ENCODE results near the gene MEN1.

MEN1 gene

GRCh38 chr11:64765851-64766665 lies 44.3 kb downstream of the MEN1 start:
- DNase-seq (ENCODE audit: extremely low read depth in 1 of 2, low read depth in 1 of 2): no peak

GRCh38 chr11:64765291-64765850 lies 45.0 kb downstream of the MEN1 start:
- no peak for DNase-seq (ENCODE audit: extremely low read depth in 1 of 2, low read depth in 1 of 2)

DNA sequence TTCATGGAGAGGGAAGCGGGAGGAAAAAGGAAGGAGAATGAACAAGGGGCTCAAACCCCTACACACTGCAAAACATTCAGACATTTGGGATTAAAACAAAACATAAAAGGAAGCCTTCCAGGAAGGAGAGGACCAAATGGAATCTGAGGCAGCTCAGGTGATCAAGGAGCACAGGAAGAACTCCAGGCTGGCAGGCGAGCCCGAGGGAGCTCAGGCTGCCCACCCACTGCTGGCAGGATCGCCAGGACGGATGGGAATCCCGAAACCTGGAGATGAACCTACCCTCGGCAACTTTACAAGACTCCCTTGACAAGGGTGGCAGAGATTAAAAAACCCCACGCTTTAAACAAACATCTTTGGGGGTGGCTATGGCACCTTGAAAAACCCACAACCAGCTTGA lies 45.6 kb downstream of the MEN1 start:
- no peak for DNase-seq (ENCODE audit: extremely low read depth in 1 of 2, low read depth in 1 of 2)

GRCh38 chr11:64764040-64764611 lies 46.2 kb downstream of the MEN1 start:
- no peak for DNase-seq (ENCODE audit: extremely low read depth in 1 of 2, low read depth in 1 of 2)

GRCh38 chr11:64763526-64764039 lies 46.8 kb downstream of the MEN1 start:
- no peak for DNase-seq (ENCODE audit: extremely low read depth in 1 of 2, low read depth in 1 of 2)

DNA sequence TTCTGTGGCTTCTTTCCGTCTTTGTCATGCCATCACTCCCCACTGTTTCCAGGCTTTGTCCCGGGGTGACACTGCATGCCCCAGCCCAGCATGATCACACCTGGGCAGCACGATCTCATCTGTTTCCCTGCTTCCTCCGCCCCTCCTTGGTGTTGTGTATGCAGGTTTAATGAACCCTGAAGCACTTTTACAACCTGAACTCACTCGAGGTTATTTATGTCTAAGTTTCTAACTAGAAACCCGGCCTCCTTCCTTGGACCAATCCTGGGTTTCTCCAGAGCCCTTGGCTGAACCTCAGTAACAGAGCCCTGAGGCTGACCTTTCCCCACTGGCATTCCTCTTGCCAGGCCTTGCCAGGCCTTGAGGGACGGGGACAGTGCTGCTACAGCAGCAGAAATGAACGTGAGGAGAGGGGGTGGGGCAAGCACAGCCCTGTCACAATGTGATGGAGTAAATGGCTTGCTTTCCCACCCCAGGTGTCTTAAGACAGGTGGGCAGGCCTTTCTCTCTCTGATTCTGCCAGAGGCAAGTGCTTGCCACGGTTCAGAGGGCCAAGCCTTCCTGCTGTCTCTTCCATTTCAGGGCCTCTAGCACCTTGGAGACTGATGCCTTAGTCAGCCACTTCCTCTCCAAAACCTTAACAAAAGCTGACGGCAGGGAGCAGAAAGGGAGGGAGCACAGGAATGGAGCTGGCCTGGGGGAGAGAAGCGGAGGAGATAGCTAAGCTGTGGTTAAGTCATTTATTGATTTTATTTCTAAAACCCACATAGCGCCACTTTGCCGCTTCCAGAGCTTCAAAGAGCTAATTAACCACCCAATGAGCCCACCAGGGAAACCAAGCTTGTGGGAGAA lies 47.5 kb downstream of the MEN1 start:
- DNase-seq (ENCODE audit: extremely low read depth in 1 of 2, low read depth in 1 of 2): no peak

GRCh38 chr11:64762277-64762673 lies 48.1 kb downstream of the MEN1 start:
- no peak for DNase-seq (ENCODE audit: extremely low read depth in 1 of 2, low read depth in 1 of 2)

DNA sequence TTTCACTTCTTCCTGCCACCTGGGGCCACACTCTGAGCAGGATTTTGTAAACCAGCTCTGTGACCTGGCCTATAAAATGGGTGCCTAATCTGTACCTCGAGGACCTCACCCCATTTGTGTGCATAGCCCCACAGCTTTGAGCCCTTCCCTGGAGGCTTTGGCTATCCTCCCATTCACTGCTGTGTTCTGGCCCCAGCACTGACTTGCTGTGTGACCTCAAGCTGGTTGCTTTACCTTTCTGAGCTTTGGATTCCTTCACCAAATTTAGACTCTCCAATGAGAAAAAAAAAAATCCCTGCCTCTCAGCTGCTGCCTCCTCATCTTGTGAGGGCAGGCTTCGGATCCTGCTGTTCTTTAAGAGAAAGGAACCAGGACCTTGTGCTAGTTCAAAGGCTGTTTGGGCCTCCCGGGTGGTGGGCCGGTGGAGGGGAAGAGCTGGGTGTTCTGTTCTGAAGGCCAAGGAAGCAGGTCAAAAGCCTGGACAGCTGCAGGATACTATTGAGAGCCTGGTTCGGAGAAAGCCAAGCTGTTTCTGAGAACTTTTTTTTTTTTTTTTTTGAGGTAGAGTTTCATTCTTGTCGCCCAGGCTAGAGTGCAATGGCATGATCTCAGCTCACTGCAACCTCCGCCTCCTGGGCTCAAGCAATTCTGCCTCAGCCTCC lies 49.5 kb downstream of the MEN1 start:
- no peak for DNase-seq (ENCODE audit: extremely low read depth in 1 of 2, low read depth in 1 of 2)

DNA sequence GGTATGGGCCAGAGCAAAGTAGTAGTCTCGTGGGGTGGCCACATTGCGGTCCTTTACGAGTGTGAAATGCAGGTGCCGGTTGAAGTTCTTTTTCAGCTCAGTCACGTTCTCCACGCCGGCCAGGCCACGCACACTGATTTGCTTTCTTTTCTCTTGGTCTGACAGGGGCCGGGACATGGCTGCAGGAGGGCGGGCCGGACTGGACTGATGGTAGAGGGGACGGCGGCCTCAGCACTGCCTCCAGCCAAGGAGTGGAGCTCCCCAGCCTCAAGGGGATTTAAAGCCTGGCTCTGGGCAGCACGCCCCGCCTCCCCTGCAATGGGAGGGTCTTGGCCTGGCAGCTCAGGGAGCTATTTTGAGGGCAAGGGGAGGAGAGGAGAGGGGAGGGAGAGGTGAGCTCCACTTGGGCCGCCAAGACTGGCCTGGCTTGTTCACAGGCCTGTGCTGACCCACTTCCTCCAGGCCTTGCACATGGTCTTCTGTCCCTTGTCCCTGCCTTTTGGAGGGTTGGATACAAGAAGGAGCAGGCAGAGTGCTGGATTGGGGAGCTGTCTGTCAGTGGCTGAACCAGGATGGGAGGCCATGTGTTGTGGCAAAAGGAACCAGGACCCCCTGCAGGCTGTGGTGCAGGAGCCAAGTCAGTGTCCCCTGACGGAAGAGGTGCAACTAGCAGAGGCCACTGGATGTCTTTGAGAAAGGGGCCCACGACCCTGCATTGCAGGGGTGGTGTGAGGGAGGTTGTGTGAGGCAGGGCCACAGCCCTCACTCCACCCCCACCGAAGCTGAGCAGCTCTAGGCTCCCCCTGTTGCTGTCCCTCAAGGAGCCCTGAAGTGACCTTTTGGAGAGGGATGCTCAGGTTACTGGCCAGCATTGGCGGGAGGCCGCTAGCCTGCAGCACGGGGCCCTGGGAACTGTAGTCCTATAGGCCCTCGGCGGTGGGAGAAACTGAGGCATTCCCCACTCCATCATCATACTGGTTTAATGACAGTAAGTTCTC lies 50.3 kb downstream of the MEN1 start, which contains the start of gene PYGM:
TSS of gene PYGM (minus strand) at position 253 of the 998 bp plus-strand sequence. CDS start at position 177, 76 bp downstream.
- DNase-seq (ENCODE audit: extremely low read depth in 1 of 2, low read depth in 1 of 2): no peak

DNA sequence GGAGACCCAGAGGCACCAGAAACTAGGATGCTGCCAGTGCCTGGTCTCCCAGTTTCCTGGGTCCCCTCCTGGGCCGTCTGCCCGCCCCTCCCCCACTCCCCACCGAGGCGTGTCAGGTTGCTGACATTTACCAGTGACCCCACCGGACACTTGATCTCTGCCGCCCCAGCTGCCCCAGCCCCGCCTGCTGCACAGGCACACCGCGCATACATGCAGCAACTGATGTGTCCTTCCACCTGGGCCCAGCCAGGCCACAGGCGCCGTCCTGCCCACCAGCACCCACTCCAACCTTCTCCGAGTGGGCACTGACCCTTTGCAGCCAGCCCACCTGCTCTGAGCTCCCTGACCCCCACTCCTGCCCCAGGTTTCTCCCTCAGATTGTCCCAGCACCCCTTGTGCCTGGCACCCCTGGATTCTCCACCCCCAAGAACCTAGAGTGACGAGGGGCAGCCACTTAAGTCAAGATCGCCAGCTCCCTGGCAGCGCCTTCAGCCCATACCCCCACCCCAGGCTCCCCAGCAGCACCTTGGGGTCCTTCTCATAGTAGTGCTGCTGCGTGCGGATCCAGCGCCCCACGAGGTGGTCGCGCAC lies 51.1 kb downstream of the MEN1 start:
- DNase-seq (ENCODE audit: extremely low read depth in 1 of 2, low read depth in 1 of 2): no peak

DNA sequence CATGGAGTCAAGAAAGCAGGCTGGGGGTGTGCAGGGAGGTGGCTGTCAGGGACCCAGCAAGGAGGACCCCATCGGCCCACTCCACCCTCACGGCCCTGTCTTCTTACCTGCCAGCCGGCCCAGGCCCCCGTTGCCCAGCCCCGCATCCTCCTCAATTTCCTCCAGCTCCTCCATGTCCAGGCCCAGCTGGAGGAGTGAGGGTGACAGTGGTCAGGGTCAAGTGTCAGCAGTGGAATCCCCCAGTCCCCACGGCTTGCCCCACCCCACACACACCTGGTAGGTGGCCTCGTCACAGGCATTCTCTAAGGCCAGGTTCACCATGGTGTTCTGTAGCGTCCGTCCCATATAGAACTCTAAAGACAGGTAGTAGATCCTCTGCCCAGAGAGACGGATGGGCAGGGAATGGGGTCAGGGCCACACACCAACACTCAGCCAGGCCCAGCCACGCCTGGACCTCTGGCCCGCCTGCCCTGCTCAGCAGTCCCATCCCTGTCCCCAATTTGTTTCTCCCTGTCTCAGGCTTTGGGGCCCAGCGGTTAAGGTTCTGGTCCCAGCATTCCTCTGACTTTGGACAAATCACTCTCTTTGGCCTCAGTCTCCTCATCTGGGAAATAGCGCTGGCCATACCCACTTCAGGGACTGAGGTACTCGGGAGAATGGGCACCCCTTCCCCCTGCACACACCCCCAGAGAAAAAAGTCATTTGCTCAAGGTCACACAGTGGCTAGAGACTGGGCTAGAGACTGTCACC lies 51.8 kb downstream of the MEN1 start:
- no peak for DNase-seq (ENCODE audit: extremely low read depth in 1 of 2, low read depth in 1 of 2)

GRCh38 chr11:64757549-64758329 lies 52.6 kb downstream of the MEN1 start:
- no peak for DNase-seq (ENCODE audit: extremely low read depth in 1 of 2, low read depth in 1 of 2)

DNA sequence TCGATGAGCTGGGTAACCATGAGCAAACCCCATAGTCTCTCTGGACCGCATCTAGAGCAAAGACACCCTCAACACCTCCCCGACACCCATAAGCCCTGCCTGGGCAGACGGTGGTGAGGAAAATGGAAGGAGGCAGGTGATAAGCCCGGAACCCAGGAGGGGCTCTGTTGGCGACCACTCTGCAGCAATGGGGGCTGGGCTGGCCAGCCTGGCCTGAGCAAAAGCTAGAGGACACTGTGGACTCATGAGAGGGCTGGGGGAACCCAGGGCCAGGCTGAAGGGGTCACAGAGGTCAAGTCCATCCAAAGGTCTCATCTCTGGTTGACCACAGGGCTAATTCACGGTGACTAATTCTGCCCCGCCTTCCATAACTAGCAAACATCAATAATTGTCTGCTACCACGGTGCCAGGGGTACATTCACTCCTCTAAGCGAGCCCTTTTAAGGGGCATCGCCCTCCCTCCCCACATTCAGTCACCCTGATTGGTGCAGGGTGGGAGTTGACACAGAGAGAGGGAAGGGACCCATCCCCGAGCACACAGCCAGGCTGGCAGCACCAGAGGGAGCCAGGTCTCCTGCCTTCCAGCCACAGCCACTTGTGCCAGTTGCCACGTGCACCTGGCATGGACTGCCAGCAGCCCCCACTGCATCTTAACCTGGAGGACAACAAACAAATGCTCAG lies 54.5 kb downstream of the MEN1 start:
- no peak for DNase-seq (ENCODE audit: extremely low read depth in 1 of 2, low read depth in 1 of 2)

DNA sequence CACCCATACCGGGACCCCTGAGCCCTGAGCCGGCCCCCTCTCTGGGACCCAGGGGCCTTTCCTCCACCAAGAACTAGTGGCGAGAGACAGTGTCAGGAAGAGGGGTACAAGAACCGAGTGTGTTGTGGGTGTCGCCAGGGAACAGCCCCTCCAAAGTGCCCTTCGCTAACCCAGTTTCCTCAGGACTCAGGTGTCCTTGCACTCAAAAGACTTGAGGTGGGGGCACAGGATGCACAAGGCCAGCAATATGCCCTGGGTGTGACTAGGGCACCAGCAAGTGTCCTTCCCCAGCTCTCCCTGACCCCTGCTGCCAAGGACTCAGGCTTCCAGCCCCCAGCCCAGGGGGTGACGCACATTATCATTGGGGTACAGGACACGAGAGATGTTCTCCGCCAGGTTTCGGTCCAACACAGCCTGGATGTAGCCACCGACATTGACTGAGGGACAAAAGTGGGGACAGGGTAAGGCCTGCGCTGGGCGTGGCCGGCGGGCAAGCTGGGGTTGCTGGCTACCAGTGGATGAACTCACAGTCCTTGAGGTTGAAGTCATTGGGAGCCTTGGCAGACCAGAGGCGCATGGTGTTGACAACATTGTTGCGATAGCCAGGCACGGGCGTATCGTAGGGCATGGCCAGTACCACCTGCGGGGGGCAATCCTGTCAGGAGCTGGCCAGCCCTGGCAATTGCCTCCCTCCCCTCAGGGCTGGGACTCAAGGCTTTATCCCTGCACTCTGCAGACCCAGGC lies 55.3 kb downstream of the MEN1 start:
- DNase-seq (ENCODE audit: extremely low read depth in 1 of 2, low read depth in 1 of 2): no peak

GRCh38 chr11:64754124-64754918 lies 56.0 kb downstream of the MEN1 start:
- DNase-seq (ENCODE audit: extremely low read depth in 1 of 2, low read depth in 1 of 2): no peak
